Stimulated activated CD4-positive, alpha-beta T cell treated with anti-CD3 and anti-CD28 coated beads, Interleukin-2, amount 100 ng/mL, for 48 hours (primary cell): Measurements from ENCODE around the gene CNOT10.
"Not testable (repeated sequence)": the region's sequence is repeated elsewhere in the genome, so short reads cannot be mapped to it uniquely, and the experiment has no call there.

Experiments
- DNase-seq, 2 donors: peaks; one replicate each; pipeline ENCODE4 v3.0.0-alpha.2; 2020

The CNOT10 gene

GRCh38 chr3:32764481-32764880 lies 79.5 kb downstream of the CNOT10 start:
- no peak for DNase-seq

GRCh38 chr3:32778389-32778788 lies 93.4 kb downstream of the CNOT10 start:
- no peak for DNase-seq

GRCh38 chr3:32780071-32780734 lies 95.2 kb downstream of the CNOT10 start:
- DNase-seq = no peak

GRCh38 chr3:32780735-32781210 lies 95.8 kb downstream of the CNOT10 start:
- DNase-seq = peak in 1 of 2 donors; percentile 2

GRCh38 chr3:32781211-32781968 lies 96.4 kb downstream of the CNOT10 start:
- DNase-seq = peak; percentile 68 to 72

GRCh38 chr3:32781969-32782270 lies 96.9 kb downstream of the CNOT10 start:
- not testable (repeated sequence) for DNase-seq

- DNase-seq = no peak
Measured at GRCh38 chr3:32782407-32782806, 97.4 kb downstream of the CNOT10 start.

- no peak for DNase-seq
Measured at GRCh38 chr3:32791833-32792232, 106.8 kb downstream of the CNOT10 start.

GRCh38 chr3:32794487-32795308 lies 109.7 kb downstream of the CNOT10 start:
- no peak for DNase-seq

GRCh38 chr3:32796384-32796950 lies 111.5 kb downstream of the CNOT10 start:
- not testable (repeated sequence) for DNase-seq

- DNase-seq = no peak
Measured at GRCh38 chr3:32797776-32798175, 112.8 kb downstream of the CNOT10 start.

- not testable (repeated sequence) for DNase-seq
Measured at GRCh38 chr3:32801440-32801839, 116.5 kb downstream of the CNOT10 start.

- no peak for DNase-seq
Measured at GRCh38 chr3:32813180-32813579, 128.2 kb downstream of the CNOT10 start.

GRCh38 chr3:32814361-32814760 lies 129.4 kb downstream of the CNOT10 start:
- no peak for DNase-seq

- no peak for DNase-seq
Measured at GRCh38 chr3:32815841-32816438, 131.0 kb downstream of the CNOT10 start.

- DNase-seq = peak; percentile 10 to 15
Measured at GRCh38 chr3:32816439-32817256, 131.7 kb downstream of the CNOT10 start.

- DNase-seq = peak; percentile 4
Measured at GRCh38 chr3:32817257-32817557, 132.2 kb downstream of the CNOT10 start.

GRCh38 chr3:32817558-32818228 lies 132.7 kb downstream of the CNOT10 start, which contains the start of gene TRIM71:
Gene TRIM71 (plus strand): TSS chr3:32817997. CDS start chr3:32818081, 84 bp downstream.
- DNase-seq = peak; percentile 7 to 8

GRCh38 chr3:32818229-32818969 lies 133.4 kb downstream of the CNOT10 start:
- peak; percentile 2 to 8 for DNase-seq

GRCh38 chr3:32818970-32819511 lies 134.1 kb downstream of the CNOT10 start:
- no peak for DNase-seq
